Measurements from ENCODE around the gene PDAP1.
"Not testable (repeated sequence)": the region's sequence is repeated elsewhere in the genome, so short reads cannot be mapped to it uniquely, and the experiment has no call there.

The PDAP1 gene

GRCh38 chr7:99395616-99396327 is 12.6 kb downstream of the PDAP1 start:
- ATAC-seq: no peak

- no peak for ATAC-seq
These were observed 14.3 kb downstream of the PDAP1 start for GRCh38 chr7:99394188-99394502.

- peak in 1 of 2 donors; percentile 2 for ATAC-seq
These were observed 14.8 kb downstream of the PDAP1 start for GRCh38 chr7:99393355-99394187.

GRCh38 chr7:99392659-99393354 is 15.6 kb downstream of the PDAP1 start:
- ATAC-seq: peak; percentile 93 to 96

- ATAC-seq: no peak
These were observed 16.4 kb downstream of the PDAP1 start for GRCh38 chr7:99392046-99392445.

- ATAC-seq: no peak
These were observed 17.3 kb downstream of the PDAP1 start for GRCh38 chr7:99390941-99391602.

GRCh38 chr7:99389772-99390171 is 18.6 kb downstream of the PDAP1 start:
- ATAC-seq: no peak

- no peak for ATAC-seq
These were observed 20.5 kb downstream of the PDAP1 start for GRCh38 chr7:99387912-99388311.

GRCh38 chr7:99387239-99387635 is 21.2 kb downstream of the PDAP1 start:
- ATAC-seq: not testable (repeated sequence)

GRCh38 chr7:99386584-99387238 is 21.7 kb downstream of the PDAP1 start:
- peak; percentile 36 to 57 for ATAC-seq

GRCh38 chr7:99385564-99385963 is 22.8 kb downstream of the PDAP1 start:
- no peak for ATAC-seq

GRCh38 chr7:99384523-99384922 is 23.9 kb downstream of the PDAP1 start:
- no peak for ATAC-seq

- no peak for ATAC-seq
These were observed 24.5 kb downstream of the PDAP1 start for GRCh38 chr7:99383791-99384370.

- ATAC-seq: no peak
These were observed 25.2 kb downstream of the PDAP1 start for GRCh38 chr7:99383203-99383602.

- no peak for ATAC-seq
These were observed 26.7 kb downstream of the PDAP1 start for GRCh38 chr7:99381664-99382075.

GRCh38 chr7:99380823-99381663 is 27.4 kb downstream of the PDAP1 start:
- ATAC-seq: peak; percentile 93 to 95

- ATAC-seq: peak; percentile 11 to 15
These were observed 28.2 kb downstream of the PDAP1 start for GRCh38 chr7:99380032-99380822.

GRCh38 chr7:99379693-99380031 is 28.7 kb downstream of the PDAP1 start:
- not testable (repeated sequence) for ATAC-seq

GRCh38 chr7:99379043-99379577 is 29.3 kb downstream of the PDAP1 start:
- ATAC-seq: peak; percentile 8 to 16
